DOHH2 (cell line): ENCODE results near the gene ALB.

ENCODE experiments used
- H3F3A ChIP-seq: fragments of 200-600 bp; sonication (generic), shearing (Covaris generic); 2 replicates; pipeline ENCODE4 v1.6.0; 2016; ENCODE audit warnings: antibody characterized with exemption, mild to moderate bottlenecking; ENCODE audit not compliant: control insufficient read depth, insufficient read depth
- H3K27ac ChIP-seq: fragments of 200-600 bp; sonication (generic); 2 replicates; pipeline ENCODE4 v1.5.1; 2014; ENCODE audit warnings: low read depth, mild to moderate bottlenecking, low read length, moderate library complexity
- H3K27me3 ChIP-seq: fragments of 200-600 bp; sonication (generic); 2 replicates; pipeline ENCODE4 v1.6.1; 2014; ENCODE audit warnings: mild to moderate bottlenecking, low read length, mixed read lengths; ENCODE audit not compliant: control insufficient read depth
- H3K36me3 ChIP-seq: fragments of 200-600 bp; sonication (generic); 2 replicates; pipeline ENCODE4 v1.6.1; 2014; ENCODE audit warnings: mild to moderate bottlenecking, low read length, moderate library complexity, mixed read lengths; ENCODE audit not compliant: control insufficient read depth
- H3K4me1 ChIP-seq: fragments of 200-600 bp; sonication (generic); 2 replicates; pipeline ENCODE4 v1.6.1; 2014; ENCODE audit warnings: mild to moderate bottlenecking, low read length, mixed read lengths; ENCODE audit not compliant: control insufficient read depth
- H3K4me2 ChIP-seq: fragments of 200-600 bp; sonication (generic); 2 replicates; pipeline ENCODE4 v1.6.0; 2014; ENCODE audit warnings: mild to moderate bottlenecking, low read length, moderate library complexity
- H3K4me3 ChIP-seq: fragments of 200-600 bp; sonication (generic); 2 replicates; pipeline ENCODE4 v1.5.1; 2014; ENCODE audit warnings: mild to moderate bottlenecking, low read length, mixed read lengths
- H3K79me2 ChIP-seq: fragments of 200-600 bp; sonication (generic); 2 replicates; pipeline ENCODE4 v1.6.1; 2014; ENCODE audit warnings: mild to moderate bottlenecking, low read length, mixed read lengths; ENCODE audit not compliant: control insufficient read depth
- H3K9me2 ChIP-seq: fragments of 200-600 bp; sonication (generic); replicated peaks from 2 replicates; pipeline ENCODE4 v1.6.1; 2014; ENCODE audit warnings: mild to moderate bottlenecking, low read length, mixed read lengths; ENCODE audit not compliant: control insufficient read depth
- H3K9me3 ChIP-seq: fragments of 200-600 bp; sonication (generic); 2 replicates; pipeline ENCODE4 v1.6.1; 2014; ENCODE audit warnings: antibody characterized with exemption, low read length, mixed read lengths; ENCODE audit not compliant: control insufficient read depth, insufficient read depth
- H4K20me1 ChIP-seq: fragments of 200-600 bp; sonication (generic); 2 replicates; pipeline ENCODE4 v1.6.0; 2014; ENCODE audit warnings: low read depth, mild to moderate bottlenecking, antibody characterized with exemption, low read length, moderate library complexity; ENCODE audit not compliant: control insufficient read depth, insufficient read depth
- CTCF ChIP-seq: fragments of 200-600 bp; sonication (generic); IDR thresholded peaks from one replicate; pipeline ENCODE4 v1.5.1; 2014; ENCODE audit warnings: antibody characterized with exemption, mild to moderate bottlenecking, low read depth, low read length; ENCODE audit not compliant: poor library complexity, severe bottlenecking
- EZH2phosphoT487 ChIP-seq: fragments of 200-600 bp; sonication (generic); IDR thresholded peaks from 2 replicates; pipeline ENCODE4 v1.6.1; 2017; ENCODE audit warnings: borderline replicate concordance, mild to moderate bottlenecking, antibody characterized with exemption, low read length, moderate library complexity, mixed read lengths

Gene ALB

GRCh38 chr4:73448448-73449203 is 44.5 kb downstream of the ALB start:
- no peaks in the 10 kb centered on the region for H3K79me2 ChIP-seq
- H3K27me3 ChIP-seq: no peaks in the 10 kb centered on the region
- H3K4me2 ChIP-seq: no peak overlapping the region
- no peak for TF ChIP-seq CTCF
- no peak for TF ChIP-seq EZH2phosphoT487
- H3K27ac ChIP-seq: no peak overlapping the region
- no peaks in the 10 kb centered on the region for H3F3A ChIP-seq
- no peaks in the 10 kb centered on the region for H4K20me1 ChIP-seq
- no peaks in the 10 kb centered on the region for H3K9me2 ChIP-seq
- no peaks in the 10 kb centered on the region for H3K36me3 ChIP-seq
- no peaks in the 10 kb centered on the region for H3K9me3 ChIP-seq
- H3K4me1 ChIP-seq: no peaks in the 10 kb centered on the region
- H3K4me3 ChIP-seq: no peak overlapping the region

- no peaks in the 10 kb centered on the region for H3K9me2 ChIP-seq
- no peaks in the 10 kb centered on the region for H3K9me3 ChIP-seq
- no peaks in the 10 kb centered on the region for H3K79me2 ChIP-seq
- H3K4me3 ChIP-seq: no peak overlapping the region
- no peaks in the 10 kb centered on the region for H3K4me1 ChIP-seq
- no peaks in the 10 kb centered on the region for H3K27me3 ChIP-seq
- no peak overlapping the region for H3K4me2 ChIP-seq
- H3K36me3 ChIP-seq: no peaks in the 10 kb centered on the region
- no peaks in the 10 kb centered on the region for H3F3A ChIP-seq
- H4K20me1 ChIP-seq: no peaks in the 10 kb centered on the region
- TF ChIP-seq CTCF: no peak
- no peak for TF ChIP-seq EZH2phosphoT487
- no peak overlapping the region for H3K27ac ChIP-seq
These were observed 46.4 kb downstream of the ALB start for GRCh38 chr4:73450398-73451004.

- TF ChIP-seq CTCF (no peak), EZH2phosphoT487 (no peak)
- no peak overlapping the region for H3K27ac ChIP-seq
- H3K9me2 ChIP-seq: no peaks in the 10 kb centered on the region
- H3K9me3 ChIP-seq: no peaks in the 10 kb centered on the region
- no peaks in the 10 kb centered on the region for H3K36me3 ChIP-seq
- no peaks in the 10 kb centered on the region for H3F3A ChIP-seq
- no peaks in the 10 kb centered on the region for H3K27me3 ChIP-seq
- H3K4me3 ChIP-seq: no peak overlapping the region
- H3K79me2 ChIP-seq: no peaks in the 10 kb centered on the region
- H3K4me2 ChIP-seq: no peak overlapping the region
- no peaks in the 10 kb centered on the region for H4K20me1 ChIP-seq
- no peaks in the 10 kb centered on the region for H3K4me1 ChIP-seq
These were observed 47.3 kb downstream of the ALB start for GRCh38 chr4:73451404-73451803.
